ENCODE measurements around the gene ALG14.
"Not testable (repeated sequence)": the region's sequence is repeated elsewhere in the genome, so short reads cannot be mapped to it uniquely, and the experiment has no call there.

GRCh38 chr1:95091290-95091689, 18.5 kb upstream of the ALG14 start:
- not testable (repeated sequence) for TF ChIP-seq CTCF, POLR2A (IDR thresholded peaks at IDR 0.05)

Data from esophagus squamous epithelium (tissue), 4 donors.